Aorta (tissue), 5 donors: ENCODE measurements around the gene EDARADD. TPM values are rescaled to one million over a fixed set of nuclear protein-coding genes. Genes with fewer than 3 reads are reported as not detected.
"Not testable (repeated sequence)": the region's sequence is repeated elsewhere in the genome, so short reads cannot be mapped to it uniquely, and the experiment has no call there.

Experiments used
- ATAC-seq: fragments of 200-7000 bp; cut with Tn5 transposase; one replicate; pipeline ENCODE4 v1.9.1; 2022; ENCODE audit warnings: moderate library complexity; ENCODE audit not compliant: low FRiP score
- DNase-seq, 2 donors: peaks; one replicate each; pipeline ENCODE4 v3.0.0-alpha.2; 2020
- H3K27ac ChIP-seq, 2 donors: one replicate each; pipeline ENCODE4 v1.5.1; 2013; ENCODE audit warnings: low read length in 2 of 2, mild to moderate bottlenecking in 2 of 2, moderate library complexity in 2 of 2, control low read depth in 1 of 2, inconsistent platforms in 1 of 2, low read depth in 1 of 2
- H3K27me3 ChIP-seq, 2 donors: one replicate each; pipeline ENCODE4 v1.6.1; 2013; ENCODE audit warnings: control low read depth in 1 of 2, low read length in 1 of 2, mild to moderate bottlenecking in 1 of 2, moderate library complexity in 1 of 2; ENCODE audit not compliant: insufficient read depth in 2 of 2, control insufficient read depth in 1 of 2
- H3K36me3 ChIP-seq, 2 donors: one replicate each; pipeline ENCODE4 v1.6.1; 2013; ENCODE audit warnings: control low read depth in 1 of 2, low read length in 1 of 2, mild to moderate bottlenecking in 1 of 2; ENCODE audit not compliant: insufficient read depth in 2 of 2, control insufficient read depth in 1 of 2
- H3K4me1 ChIP-seq, 2 donors: one replicate each; pipeline ENCODE4 v1.6.1; 2013; ENCODE audit warnings: low read length in 2 of 2, control low read depth in 1 of 2, mild to moderate bottlenecking in 1 of 2, moderate library complexity in 1 of 2; ENCODE audit not compliant: insufficient read depth in 2 of 2, control insufficient read depth in 1 of 2
- H3K4me3 ChIP-seq, 2 donors: one replicate each; pipeline ENCODE4 v1.5.1; 2013; ENCODE audit warnings: low read length in 2 of 2, control low read depth in 1 of 2, mild to moderate bottlenecking in 1 of 2
- H3K9me3 ChIP-seq: one replicate; pipeline ENCODE4 v1.6.1; 2013; ENCODE audit warnings: mild to moderate bottlenecking, low read length; ENCODE audit not compliant: control insufficient read depth
- WGBS, 2 donors: extraction: QIAGEN DNeasy Blood & Tissue Kit; methylation state at CpG; one replicate each; pipeline ENCODE4 v1.1.7; 2013; 5-methylcytosine and 5-hydroxymethylcytosine counted together
- intact Hi-C, 2 donors: fragments of 100-400 bp; cut with DNase I; formaldehyde crosslinking; loops; one replicate each; pipeline versions ENCODE4 v1.14.2 to v1.15.0; 2022
- polyA plus RNA-seq, 2 donors: library from polyadenylated mRNA; stranded (reverse); fragments of 200-250 nt; gene quantifications; one replicate each; pipeline ENCODE4 v1.2.3, GENCODE V29; 2013
- total RNA-seq, 2 donors: library from RNA; stranded (reverse); fragmentation: NEBNext Ultra II Directional; extraction: Animal tissue kit (Norgen Biotek cat#: 25700); gene quantifications; one replicate each; pipeline ENCODE4 v1.2.1, GENCODE V29; 2021
- donor health status: healthy with polysubstance abuse.
- donor health status: Bipolar disorder and iron deficiency.
- donor health status: DM: no; HTN: no; CAD: no.
- donor health status: DM: no; HTN: no; CAD: no.
- donor health status: DM: yes; HTN: yes; CAD: no.

The EDARADD gene
- total and polyA plus RNA-seq, 4 donors: 0.25 to 0.59 (median 0.43) TPM

DNA sequence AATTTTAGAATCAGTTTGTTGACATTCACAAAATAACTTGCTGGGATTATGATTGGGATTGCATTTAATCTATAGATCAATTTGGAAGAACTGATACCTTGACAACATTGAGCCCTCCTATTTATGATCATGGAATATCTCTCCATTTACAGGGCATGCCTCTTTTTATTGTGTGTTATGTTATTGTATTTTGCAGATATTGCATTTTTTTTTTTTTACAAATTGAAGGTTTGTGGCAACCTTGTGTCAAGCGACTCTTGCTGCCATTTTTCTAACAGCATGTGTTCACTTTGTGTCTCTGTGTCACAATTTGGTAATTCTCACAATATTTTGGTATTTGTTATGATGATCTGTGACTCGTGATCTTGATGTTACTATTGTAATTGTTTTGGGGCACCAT is 46.3 kb downstream of the EDARADD start:
- WGBS, 2 donors: 87 to 92% methylated on average over 2 of the region's 2 CpGs
- Histone ChIP-seq H3K27ac (no peak overlapping the region), H3K4me1 (no peaks in the 10 kb centered on the region), H3K9me3 (peaks cover 1% of the 10 kb centered on the region), H3K36me3 (no peaks in the 10 kb centered on the region), H3K4me3 (no peak overlapping the region), H3K27me3 (no peaks in the 10 kb centered on the region)
- intact Hi-C loops: no loop called here
- DNase-seq (no peak), ATAC-seq (no peak)

DNA sequence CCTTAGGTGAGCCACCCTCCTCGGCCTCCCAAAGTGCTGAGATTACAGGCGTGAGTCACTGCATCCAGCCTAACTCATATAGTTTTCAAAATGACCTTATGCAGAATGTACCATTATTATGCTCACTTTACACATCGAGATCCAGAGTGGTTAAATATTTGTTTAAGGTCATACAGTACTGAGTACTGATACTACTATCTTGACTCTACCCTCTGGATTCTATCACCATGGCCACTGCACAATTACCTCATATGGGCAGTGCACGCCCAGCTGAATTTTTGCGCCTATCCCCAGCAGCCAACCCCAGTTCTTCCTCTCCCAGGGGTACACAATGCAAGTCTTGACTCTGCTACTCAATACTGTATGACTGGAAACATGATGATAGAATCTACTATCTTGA is 56.7 kb downstream of the EDARADD start:
- 89 to 91% methylated on average over 5 of the region's 5 CpGs for WGBS, 2 donors
- Histone ChIP-seq H3K27me3 (no peaks in the 10 kb centered on the region), H3K9me3 (peaks cover 2% of the 10 kb centered on the region), H3K27ac (no peak overlapping the region), H3K36me3 (no peaks in the 10 kb centered on the region), H3K4me3 (no peak overlapping the region), H3K4me1 (no peaks in the 10 kb centered on the region)
- ATAC-seq (no peak), DNase-seq (no peak)
- intact Hi-C loops: no loop called here

DNA sequence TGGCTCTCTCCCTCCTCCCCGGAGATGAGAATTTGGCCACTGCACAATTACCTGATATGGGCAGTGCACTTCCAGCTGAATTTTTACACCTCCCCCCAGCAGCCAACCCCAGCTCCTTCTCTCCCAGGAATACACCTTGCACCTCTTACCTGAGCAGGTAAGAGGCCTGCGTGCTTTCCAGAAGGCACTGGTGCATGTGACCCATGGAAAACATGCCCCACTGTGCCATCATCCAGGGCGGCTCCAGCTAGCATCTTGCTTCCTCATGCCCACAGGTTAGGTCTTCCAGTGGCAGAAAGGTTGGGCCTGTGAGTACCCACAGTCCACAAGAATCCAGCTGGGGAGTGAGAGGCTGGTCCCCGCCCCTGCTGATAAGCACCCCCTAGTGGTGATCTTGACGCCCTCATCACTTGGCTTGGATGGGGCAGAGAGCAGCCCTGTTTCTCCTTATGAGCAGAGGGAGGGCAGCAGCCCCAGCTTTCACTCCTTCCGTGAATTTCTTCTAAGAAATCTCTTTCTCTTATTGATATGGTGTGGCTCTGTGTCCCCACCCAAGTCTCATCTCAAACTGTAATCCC is 57.8 kb downstream of the EDARADD start:
- DNase-seq: no peak
- Histone ChIP-seq H3K27ac (no peak overlapping the region), H3K36me3 (no peaks in the 10 kb centered on the region), H3K4me1 (no peaks in the 10 kb centered on the region), H3K4me3 (no peak overlapping the region), H3K9me3 (no peaks in the 10 kb centered on the region), H3K27me3 (no peaks in the 10 kb centered on the region)
- 84 to 88% methylated on average over 6 of the region's 6 CpGs for WGBS, 2 donors
- intact Hi-C loops: no loop called here
- no peak for ATAC-seq

DNA sequence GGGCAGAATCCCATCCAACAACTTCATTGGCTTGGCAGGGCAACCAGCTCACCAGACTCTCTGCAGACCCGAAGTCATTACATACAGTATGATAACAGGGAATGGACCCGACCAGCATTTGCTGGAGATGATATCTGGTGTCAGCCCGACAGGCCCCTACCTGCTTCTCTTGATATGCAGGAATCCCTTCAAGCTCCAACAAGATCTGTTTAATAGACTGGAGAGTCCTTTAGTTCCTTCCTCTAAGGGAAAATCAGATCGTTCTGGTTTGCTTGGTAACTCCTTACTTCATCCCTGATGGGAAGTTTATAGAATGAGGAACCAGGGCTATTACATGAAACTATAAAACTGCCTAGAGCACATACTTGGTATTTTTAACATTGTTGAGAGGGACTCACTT is 61.2 kb downstream of the EDARADD start:
- Histone ChIP-seq H3K4me1 (no peaks in the 10 kb centered on the region), H3K4me3 (no peak overlapping the region), H3K27me3 (no peaks in the 10 kb centered on the region), H3K27ac (no peak overlapping the region), H3K9me3 (no peaks in the 10 kb centered on the region), H3K36me3 (no peaks in the 10 kb centered on the region)
- intact Hi-C loops: no loop called here
- DNase-seq (no peak), ATAC-seq (no peak)
- WGBS, 2 donors: 84 to 85% methylated on average over 4 of the region's 4 CpGs

DNA sequence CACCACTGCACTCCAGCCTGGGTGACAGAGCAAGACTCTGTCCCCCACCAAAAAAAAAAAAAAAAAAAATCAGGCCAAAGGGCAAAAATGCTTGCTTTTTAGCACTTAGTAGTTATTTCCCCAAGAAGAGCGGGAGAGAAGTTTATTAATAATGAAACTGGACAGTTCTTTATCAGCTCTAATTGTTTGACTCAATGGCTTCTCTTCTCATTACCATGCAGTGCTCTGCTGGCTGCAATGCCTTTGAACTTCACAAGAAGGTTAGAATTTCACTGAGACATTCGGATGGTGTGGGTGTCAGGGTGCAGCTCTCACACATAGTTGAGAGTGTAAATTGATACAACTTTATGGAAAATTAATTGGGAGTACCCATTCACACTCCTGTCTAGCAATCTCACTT is 63.7 kb downstream of the EDARADD start:
- no peaks in the 10 kb centered on the region for H3K4me1 ChIP-seq
- no peak overlapping the region for H3K4me3 ChIP-seq
- H3K9me3 ChIP-seq: no peaks in the 10 kb centered on the region
- H3K27me3 ChIP-seq: no peaks in the 10 kb centered on the region
- ATAC-seq: no peak
- intact Hi-C loops: no loop called here
- WGBS, 2 donors: 92 to 98% methylated on average over 2 of the region's 2 CpGs
- H3K27ac ChIP-seq: no peak overlapping the region
- DNase-seq: no peak
- H3K36me3 ChIP-seq: no peaks in the 10 kb centered on the region

DNA sequence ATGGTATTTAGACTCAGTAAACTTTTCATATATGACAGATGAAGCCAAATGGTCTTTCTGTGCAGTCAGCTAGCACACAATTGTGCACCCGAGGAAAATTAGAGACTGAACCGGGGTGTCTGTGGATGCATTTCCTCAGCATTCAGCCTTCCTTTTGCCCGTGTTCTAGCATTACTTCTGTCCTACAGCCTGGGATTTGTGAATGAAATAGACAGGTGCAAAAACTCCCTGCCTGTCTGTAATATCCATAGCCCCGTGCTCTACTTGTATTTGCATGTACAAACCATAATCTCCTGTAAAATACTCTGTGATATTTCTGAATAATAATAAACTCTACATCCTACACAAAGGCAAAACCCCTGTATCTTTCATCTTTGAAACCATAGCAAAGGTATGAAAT is 64.9 kb downstream of the EDARADD start:
- intact Hi-C loops: no loop called here
- Histone ChIP-seq H3K4me3 (no peak overlapping the region), H3K9me3 (no peaks in the 10 kb centered on the region), H3K27me3 (no peaks in the 10 kb centered on the region), H3K27ac (no peak overlapping the region), H3K4me1 (no peaks in the 10 kb centered on the region), H3K36me3 (no peaks in the 10 kb centered on the region)
- DNase-seq (no peak), ATAC-seq (no peak)
- 81 to 87% methylated on average over 4 of the region's 4 CpGs for WGBS, 2 donors

DNA sequence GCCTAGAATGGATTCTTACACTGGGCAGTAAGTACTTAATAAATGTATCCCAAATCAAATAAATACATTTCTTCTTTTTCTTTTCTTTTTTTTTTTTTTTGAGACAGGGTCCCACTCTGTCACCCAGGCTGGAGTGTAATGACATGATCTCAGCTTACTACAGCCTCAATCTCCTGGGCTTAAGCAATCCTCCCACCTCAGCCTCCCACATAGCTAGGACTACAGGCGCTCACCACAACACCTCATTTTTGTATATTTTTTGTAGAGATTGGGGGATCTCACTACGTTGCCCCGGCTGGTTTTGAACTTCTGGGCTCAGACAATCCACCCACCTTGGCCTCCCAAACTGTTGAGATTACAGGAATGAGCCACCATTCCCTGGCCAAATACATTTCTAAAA is 66.0 kb downstream of the EDARADD start:
- Histone ChIP-seq H3K36me3 (no peaks in the 10 kb centered on the region), H3K27me3 (no peaks in the 10 kb centered on the region), H3K4me3 (no peak overlapping the region), H3K9me3 (no peaks in the 10 kb centered on the region), H3K4me1 (no peaks in the 10 kb centered on the region), H3K27ac (no peak overlapping the region)
- DNase-seq (no peak), ATAC-seq (no peak)
- WGBS, 2 donors: 94 to 98% methylated on average over 3 of the region's 3 CpGs
- intact Hi-C loops: no loop called here

DNA sequence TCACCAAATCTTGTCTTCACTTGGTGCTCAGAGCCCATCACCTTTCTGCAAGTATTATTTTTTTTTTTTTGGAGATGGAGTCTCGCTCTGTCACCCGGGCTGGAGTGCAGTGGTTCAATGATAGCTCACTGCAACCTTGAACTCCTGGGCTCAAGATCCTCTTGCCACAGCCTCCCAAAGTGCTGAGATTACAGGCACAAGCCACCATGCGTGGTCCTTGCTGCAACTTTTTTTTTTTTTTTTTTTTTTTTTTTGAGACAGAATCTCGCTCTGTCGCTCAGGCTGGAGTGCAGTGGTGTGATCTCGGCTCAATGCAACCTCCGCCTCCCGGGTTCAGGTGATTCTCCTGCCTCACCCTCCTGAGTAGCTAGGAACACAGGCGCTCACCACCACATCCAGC is 70.1 kb downstream of the EDARADD start:
- H3K27me3 ChIP-seq, ATAC-seq, H3K4me3 ChIP-seq, H3K36me3 ChIP-seq, DNase-seq, intact Hi-C loops, H3K27ac ChIP-seq, H3K9me3 ChIP-seq, H3K4me1 ChIP-seq: not testable (repeated sequence)
- WGBS, 2 donors: 96 to 97% methylated on average over 8 to 9 of the region's 9 CpGs

DNA sequence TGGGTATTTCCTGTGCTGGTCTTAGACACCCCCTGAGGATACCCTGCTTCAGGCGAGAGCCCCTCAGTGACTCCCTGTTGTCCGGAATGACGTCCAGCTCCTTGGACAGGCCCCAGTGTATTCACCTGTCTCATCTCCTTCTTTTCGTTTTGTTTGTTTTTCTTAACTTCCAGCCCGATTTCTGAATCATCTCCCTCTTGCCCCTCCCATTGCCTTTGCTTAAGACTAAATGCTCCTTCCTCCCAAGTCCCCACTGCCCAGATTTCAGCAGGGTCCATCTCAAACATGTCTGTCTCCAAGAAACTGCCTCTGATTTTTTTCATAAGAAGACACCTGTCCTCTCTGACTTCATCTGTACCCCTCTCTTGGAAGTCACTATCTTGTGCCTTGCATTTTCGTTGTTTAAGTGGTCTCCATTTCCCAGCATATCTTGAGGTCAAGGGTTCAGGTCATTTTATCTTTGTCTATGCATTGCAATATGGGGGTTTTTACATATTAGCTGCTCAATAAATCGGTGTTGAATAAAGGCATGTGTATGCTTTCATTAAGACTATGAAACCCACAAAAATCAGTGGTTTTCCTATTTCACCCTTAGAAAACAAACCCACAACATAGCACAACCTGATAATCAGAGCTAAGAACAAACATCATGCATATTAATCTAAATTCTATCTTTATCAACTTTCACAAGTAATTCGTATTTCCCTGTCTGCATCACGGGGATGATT is 71.3 kb downstream of the EDARADD start:
- H3K9me3 ChIP-seq: no peaks in the 10 kb centered on the region
- ATAC-seq: no peak
- H3K36me3 ChIP-seq: no peaks in the 10 kb centered on the region
- no peak overlapping the region for H3K4me3 ChIP-seq
- 83 to 87% methylated on average over 9 of the region's 9 CpGs for WGBS, 2 donors
- no peak for DNase-seq
- H3K27ac ChIP-seq: no peak overlapping the region
- no peaks in the 10 kb centered on the region for H3K27me3 ChIP-seq
- intact Hi-C loops: no loop called here
- H3K4me1 ChIP-seq: no peaks in the 10 kb centered on the region
